A549 (cell line): ENCODE results near the gene TSHR. TPM values are rescaled to one million over a fixed set of nuclear protein-coding genes. Genes with fewer than 3 reads are reported as not detected.

Source experiments
- ATAC-seq, 2 experiments: fragments of 200-7000 bp in 1 of 2; fragments of >200 bp in 1 of 2; cut with Nextera tagmentation in 1 of 2; cut with Tn5 transposase in 1 of 2; 3 replicates each; pipeline versions ENCODE4 v1.8.0 to v1.9.1; 2018 to 2020; ENCODE audit warnings: mild to moderate bottlenecking in 1 of 2, moderate library complexity in 1 of 2
- CTCF ChIA-PET: fragments of 300-600 bp; sonication (Branson Sonifier 250); formaldehyde crosslinking; extraction: SDS; loops from one replicate; lab custom pipeline; 2021; ENCODE audit warnings: antibody characterized with exemption, inconsistent platforms; lab: Yijun Ruan, JAX
- POLR2A ChIA-PET: fragments of 350-600 bp; formaldehyde crosslinking; extraction: SDS; loops from one replicate; lab custom pipeline; 2021; ENCODE audit warnings: antibody characterized with exemption, inconsistent platforms; lab: Yijun Ruan, JAX
- DNase-seq, 2 experiments: peaks; one replicate each; pipeline versions ENCODE4 v3.0.0 to v3.0.0-alpha.2; 2011 to 2016; ENCODE audit warnings: low read depth in 1 of 2, low spot score in 1 of 2
- FAIRE-seq: peaks from 2 replicates; lab custom pipeline; 2011; peaks lifted over from hg19 to GRCh38; lab: Jason Lieb, UNC
- H3K27ac ChIP-seq, 2 experiments: fragments of >200 bp; sonication (Bioruptor Twin); formaldehyde crosslinking; 3 replicates each; pipeline ENCODE4 v1.5.1; 2016 to 2017
- H3K4me1 ChIP-seq: fragments of >200 bp; sonication (Bioruptor Twin); formaldehyde crosslinking; 3 replicates; pipeline ENCODE4 v1.6.1; 2016
- H3K4me2 ChIP-seq: fragments of >200 bp; sonication (Bioruptor Twin); formaldehyde crosslinking; 3 replicates; pipeline ENCODE4 v1.6.1; 2016
- H3K4me3 ChIP-seq: fragments of >200 bp; sonication (Bioruptor Twin); formaldehyde crosslinking; 3 replicates; pipeline ENCODE4 v1.5.1; 2016
- H3K9me3 ChIP-seq: fragments of >200 bp; sonication (Bioruptor Twin); formaldehyde crosslinking; 3 replicates; pipeline ENCODE4 v1.6.1; 2016
- CHD2 ChIP-seq: fragments of 150-350 bp; IDR thresholded peaks from 2 replicates; pipeline ENCODE4 v1.6.1; 2014; ENCODE audit warnings: low read length; ENCODE audit not compliant: partially characterized antibody
- CHD4 ChIP-seq: fragments of 200-600 bp; sonication (generic); IDR thresholded peaks from 2 replicates; pipeline ENCODE4 v1.6.1; 2016; ENCODE audit warnings: antibody characterized with exemption, mild to moderate bottlenecking, borderline replicate concordance
- EHF ChIP-seq: fragments of 250-450 bp; sonication (Bioruptor Pico); IDR thresholded peaks from 2 replicates; pipeline ENCODE4 v1.5.0; 2020; ENCODE audit warnings: mild to moderate bottlenecking
- EHMT2 ChIP-seq: fragments of 200-600 bp; sonication (generic); IDR thresholded peaks from 2 replicates; pipeline ENCODE4 v1.6.1; 2016; ENCODE audit warnings: antibody characterized with exemption, low read depth, mild to moderate bottlenecking, moderate library complexity
- EP300 ChIP-seq, 2 experiments: fragments of >200 bp; sonication (Bioruptor Twin); formaldehyde crosslinking; IDR thresholded peaks; 2 replicates in 1 of 2; 3 replicates in 1 of 2; pipeline ENCODE4 v1.6.1; 2016 to 2017
- FOSB ChIP-seq: fragments of 250-450 bp; sonication (Bioruptor Pico); IDR thresholded peaks from 2 replicates; pipeline ENCODE4 v1.5.0; 2020; ENCODE audit warnings: mild to moderate bottlenecking, moderate library complexity
- FOSL2 ChIP-seq, 2 experiments: fragments of 450-650 bp in 1 of 2; fragments of >200 bp in 1 of 2; sonication (Bioruptor Twin) in 1 of 2; formaldehyde crosslinking; IDR thresholded peaks; 2 replicates each; pipeline versions ENCODE4 v1.5.0 to v1.6.1; 2016 to 2020; ENCODE audit warnings: mild to moderate bottlenecking in 1 of 2, moderate library complexity in 1 of 2
- HDAC2 ChIP-seq: fragments of 200-600 bp; sonication (generic); IDR thresholded peaks from 2 replicates; pipeline ENCODE4 v1.6.1; 2016
- HEYL ChIP-seq: fragments of 250-450 bp; sonication (Bioruptor Pico); IDR thresholded peaks from 2 replicates; pipeline ENCODE4 v1.8.0; 2021; ENCODE audit warnings: mild to moderate bottlenecking, moderate library complexity
- KDM5A ChIP-seq: fragments of 200-600 bp; sonication (generic); IDR thresholded peaks from 2 replicates; pipeline ENCODE4 v1.6.1; 2016; ENCODE audit warnings: antibody characterized with exemption, mild to moderate bottlenecking
- MAFK ChIP-seq: fragments of 450-650 bp; IDR thresholded peaks from 2 replicates; pipeline ENCODE4 v1.6.1; 2014; ENCODE audit not compliant: partially characterized antibody
- POLR2AphosphoS2 ChIP-seq: conservative IDR thresholded peaks from 2 replicates; pipeline ENCODE4 v1.6.1; 2012; ENCODE audit warnings: low read length, improper control_type of control experiment, inconsistent platforms
- RARB ChIP-seq: fragments of 250-450 bp; sonication (Bioruptor Pico); IDR thresholded peaks from 2 replicates; pipeline ENCODE4 v1.8.0; 2021; ENCODE audit warnings: mild to moderate bottlenecking, moderate library complexity
- RFX5 ChIP-seq: fragments of 450-650 bp; IDR thresholded peaks from 2 replicates; pipeline ENCODE4 v1.7.1; 2014; ENCODE audit warnings: antibody characterized with exemption, mild to moderate bottlenecking, moderate library complexity
- RNF2 ChIP-seq: fragments of 200-600 bp; sonication (generic); IDR thresholded peaks from 2 replicates; pipeline ENCODE4 v1.6.1; 2016; ENCODE audit warnings: low read depth, mild to moderate bottlenecking, antibody characterized with exemption, moderate library complexity, borderline replicate concordance
- SMC3 ChIP-seq: fragments of >200 bp; sonication (Bioruptor Twin); formaldehyde crosslinking; IDR thresholded peaks from 3 replicates; pipeline ENCODE4 v1.6.1; 2018; ENCODE audit warnings: inconsistent platforms
- SREBF2 ChIP-seq: fragments of 450-650 bp; IDR thresholded peaks from 2 replicates; pipeline ENCODE4 v1.6.1; 2014; ENCODE audit warnings: mild to moderate bottlenecking, moderate library complexity
- TFCP2L1 ChIP-seq: fragments of 250-450 bp; sonication (Bioruptor Pico); IDR thresholded peaks from 2 replicates; pipeline ENCODE4 v1.5.0; 2021; ENCODE audit warnings: mild to moderate bottlenecking
- TP53 ChIP-seq: fragments of 250-450 bp; sonication (Bioruptor Pico); IDR thresholded peaks from 2 replicates; pipeline ENCODE4 v1.5.0; 2021; ENCODE audit warnings: mild to moderate bottlenecking, moderate library complexity
- ZC3H11A ChIP-seq: fragments of 450-650 bp; IDR thresholded peaks from 2 replicates; pipeline ENCODE4 v1.6.1; 2014; ENCODE audit warnings: antibody characterized with exemption, mild to moderate bottlenecking
- ZSCAN20 ChIP-seq: fragments of 250-450 bp; sonication (Bioruptor Pico); IDR thresholded peaks from 2 replicates; pipeline ENCODE4 v1.8.0; 2022; ENCODE audit warnings: mild to moderate bottlenecking, moderate library complexity
- WGBS: methylation state at CpG from one replicate; pipeline ENCODE4 v1.1.6; 2017; ENCODE audit errors: missing lambda C conversion rate; 5-methylcytosine and 5-hydroxymethylcytosine counted together
- polyA plus RNA-seq, 4 experiments: library from polyadenylated mRNA; depleted of rRNA in 3 of 4; stranded (reverse); fragments of >200 nt; fragmentation: RNase III in 1 of 4; extraction: RNeasy Plus Mini Kit Qiagen cat#74134 plus additional on column Dnase treatment in 1 of 4; gene quantifications; 2 replicates in 3 of 4; 3 replicates in 1 of 4; pipeline ENCODE4 v1.2.3, GENCODE V29; 2011 to 2017
- TF ChIP-seq, protein P1 (sequence below): fragments of >200 bp; sonication (Bioruptor Twin); formaldehyde crosslinking; IDR thresholded peaks from 2 replicates; pipeline ENCODE4 v1.6.1; 2016
- TF ChIP-seq, protein P2 (sequence below): IDR thresholded peaks from 2 replicates; pipeline ENCODE4 v1.6.1; 2012
- TF ChIP-seq, protein P3 (sequence below): IDR thresholded peaks from 2 replicates; pipeline ENCODE4 v1.6.1; 2012; ENCODE audit warnings: low read depth, borderline replicate concordance
- TF ChIP-seq, protein P4 (sequence below): fragments of 250-450 bp; sonication (Bioruptor Pico); IDR thresholded peaks from 2 replicates; pipeline ENCODE4 v1.5.0; 2021; ENCODE audit warnings: mild to moderate bottlenecking, moderate library complexity, borderline replicate concordance
- TF ChIP-seq, protein P5 (sequence below): IDR thresholded peaks from 2 replicates; pipeline ENCODE4 v1.6.1; 2012

TSHR gene
- polyA plus RNA-seq, 2 of the 4 experiments (the other 2 are of a cell fraction): not detected

DNA sequence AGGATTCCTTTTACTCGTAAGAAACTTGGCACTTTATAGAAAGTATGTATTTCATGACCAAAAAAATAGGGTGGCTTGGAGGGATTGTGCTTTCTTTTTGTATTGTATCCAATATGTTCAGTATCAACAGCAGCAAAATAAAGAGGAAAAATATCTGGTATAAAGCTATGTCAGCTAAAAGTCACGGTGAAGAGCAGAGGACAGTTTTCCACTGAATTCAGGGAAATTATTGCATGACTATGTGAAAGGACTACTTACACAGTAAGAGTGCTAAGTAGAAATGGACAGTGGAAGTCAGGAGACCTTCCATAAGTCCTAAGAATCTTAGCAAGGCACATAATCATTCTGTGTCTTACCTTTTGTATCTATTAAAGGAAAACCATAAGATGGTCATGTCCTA, 19.3 kb downstream of the TSHR start:
- DNase-seq (no peak), ATAC-seq (no peak), FAIRE-seq (no peak)
- Histone ChIP-seq H3K4me1 (no peaks in the 10 kb centered on the region), H3K27ac (no peak overlapping the region)
- CTCF ChIA-PET: interaction anchor here (1.1 to 3.1 kb wide), 5 partner anchors 9 to 196 kb away, joined by 3 to 10 read pairs (median 4); partner anchors contain the start of gene TSHR
- TF ChIP-seq FOSB (CRISPR knock-in tag) (no peak), MAFK (peak; percentile 45), RNF2 (no peak), EP300 (IDR thresholded peaks at IDR 0.05) (no peak)
- TF ChIP-seq, protein P1, sequence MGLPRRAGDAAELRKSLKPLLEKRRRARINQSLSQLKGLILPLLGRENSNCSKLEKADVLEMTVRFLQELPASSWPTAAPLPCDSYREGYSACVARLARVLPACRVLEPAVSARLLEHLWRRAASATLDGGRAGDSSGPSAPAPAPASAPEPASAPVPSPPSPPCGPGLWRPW: no peak
- TF ChIP-seq, protein P2, sequence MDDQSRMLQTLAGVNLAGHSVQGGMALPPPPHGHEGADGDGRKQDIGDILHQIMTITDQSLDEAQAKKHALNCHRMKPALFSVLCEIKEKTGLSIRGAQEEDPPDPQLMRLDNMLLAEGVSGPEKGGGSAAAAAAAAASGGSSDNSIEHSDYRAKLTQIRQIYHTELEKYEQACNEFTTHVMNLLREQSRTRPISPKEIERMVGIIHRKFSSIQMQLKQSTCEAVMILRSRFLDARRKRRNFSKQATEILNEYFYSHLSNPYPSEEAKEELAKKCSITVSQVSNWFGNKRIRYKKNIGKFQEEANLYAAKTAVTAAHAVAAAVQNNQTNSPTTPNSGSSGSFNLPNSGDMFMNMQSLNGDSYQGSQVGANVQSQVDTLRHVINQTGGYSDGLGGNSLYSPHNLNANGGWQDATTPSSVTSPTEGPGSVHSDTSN: no peak
- TF ChIP-seq, all 56 proteins: peak for 1
- POLR2A ChIA-PET: no interaction called here
- no peak overlapping the region for H3K4me3 ChIP-seq
- no peaks in the 10 kb centered on the region; the same call in 2 of the 3 replicates for H3K9me3 ChIP-seq
- WGBS: 25% methylated on average over 2 of the region's 2 CpGs
- no peak overlapping the region for H3K4me2 ChIP-seq

DNA sequence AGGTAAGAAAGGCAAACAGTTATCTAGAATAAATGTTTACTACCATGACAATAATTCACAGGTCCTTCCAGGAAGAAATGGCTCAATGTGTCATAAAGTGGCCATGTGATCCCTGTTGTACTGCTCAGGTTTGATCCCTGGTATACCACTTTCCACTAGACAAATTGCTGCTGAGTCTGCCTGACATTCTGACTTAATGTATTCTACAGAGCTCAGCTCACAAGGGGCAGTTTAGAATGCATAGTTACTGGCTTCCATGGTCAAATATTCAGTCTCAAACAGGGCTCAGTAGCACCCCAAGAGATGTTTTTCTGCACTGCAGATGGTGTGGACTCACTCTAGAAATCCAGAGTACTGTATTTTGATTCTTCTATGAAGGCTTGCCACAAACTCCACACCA, 21.8 kb downstream of the TSHR start:
- Histone ChIP-seq H3K9me3 (no peaks in the 10 kb centered on the region; the same call in 2 of the 3 replicates), H3K4me2 (no peak overlapping the region), H3K4me1 (no peaks in the 10 kb centered on the region), H3K4me3 (no peak overlapping the region), H3K27ac (no peak overlapping the region)
- DNase-seq (no peak), FAIRE-seq (no peak), ATAC-seq (peak; percentile 60 to 67; a peak in 3 of 6 replicates)
- TF ChIP-seq ZC3H11A (no peak), TFCP2L1 (CRISPR knock-in tag) (no peak), HEYL (CRISPR knock-in tag) (no peak), KDM5A (no peak), EHMT2 (no peak), ZSCAN20 (no peak), HDAC2 (no peak), POLR2AphosphoS2 (no peak), EHF (CRISPR knock-in tag) (no peak), CHD4 (no peak), CHD2 (no peak)
- TF ChIP-seq, protein P3, sequence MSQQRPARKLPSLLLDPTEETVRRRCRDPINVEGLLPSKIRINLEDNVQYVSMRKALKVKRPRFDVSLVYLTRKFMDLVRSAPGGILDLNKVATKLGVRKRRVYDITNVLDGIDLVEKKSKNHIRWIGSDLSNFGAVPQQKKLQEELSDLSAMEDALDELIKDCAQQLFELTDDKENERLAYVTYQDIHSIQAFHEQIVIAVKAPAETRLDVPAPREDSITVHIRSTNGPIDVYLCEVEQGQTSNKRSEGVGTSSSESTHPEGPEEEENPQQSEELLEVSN: no peak
- TF ChIP-seq, protein P4, sequence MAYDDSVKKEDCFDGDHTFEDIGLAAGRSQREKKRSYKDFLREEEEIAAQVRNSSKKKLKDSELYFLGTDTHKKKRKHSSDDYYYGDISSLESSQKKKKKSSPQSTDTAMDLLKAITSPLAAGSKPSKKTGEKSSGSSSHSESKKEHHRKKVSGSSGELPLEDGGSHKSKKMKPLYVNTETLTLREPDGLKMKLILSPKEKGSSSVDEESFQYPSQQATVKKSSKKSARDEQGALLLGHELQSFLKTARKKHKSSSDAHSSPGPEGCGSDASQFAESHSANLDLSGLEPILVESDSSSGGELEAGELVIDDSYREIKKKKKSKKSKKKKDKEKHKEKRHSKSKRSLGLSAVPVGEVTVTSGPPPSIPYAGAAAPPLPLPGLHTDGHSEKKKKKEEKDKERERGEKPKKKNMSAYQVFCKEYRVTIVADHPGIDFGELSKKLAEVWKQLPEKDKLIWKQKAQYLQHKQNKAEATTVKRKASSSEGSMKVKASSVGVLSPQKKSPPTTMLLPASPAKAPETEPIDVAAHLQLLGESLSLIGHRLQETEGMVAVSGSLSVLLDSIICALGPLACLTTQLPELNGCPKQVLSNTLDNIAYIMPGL (CRISPR knock-in tag): no peak
- ChIA-PET POLR2A (no interaction called here), CTCF (interaction anchor here (0.6 to 1.9 kb wide), 8 partner anchors 9 to 1501 kb away, joined by 3 to 8 read pairs (median 4); partner anchors contain the start of gene TSHR)

DNA sequence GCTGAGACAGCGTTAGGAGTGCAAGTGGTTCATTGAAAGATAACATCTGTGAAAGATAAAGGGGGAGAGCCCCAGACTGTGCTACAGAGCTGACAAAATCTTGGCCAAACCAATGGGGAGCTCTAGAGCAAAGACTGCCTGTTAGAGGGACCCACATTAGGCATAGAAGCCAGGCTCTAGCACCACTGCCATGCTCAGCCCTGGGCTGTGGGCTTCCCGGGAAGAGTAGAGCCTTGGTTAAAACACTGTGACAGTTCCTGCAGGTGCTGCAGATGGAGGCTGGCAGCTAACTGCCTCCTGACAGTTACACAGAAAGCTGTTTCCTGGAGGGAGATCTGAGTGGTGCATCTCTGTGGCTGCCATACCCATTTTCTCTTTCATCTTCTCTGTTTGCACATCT, 23.0 kb downstream of the TSHR start:
- ChIA-PET CTCF (interaction anchor here (1.0 to 2.4 kb wide), 3 partner anchors 9 to 230 kb away, joined by 3 to 8 read pairs (median 8); partner anchors contain the start of gene TSHR), POLR2A (no interaction called here)
- Histone ChIP-seq H3K4me1 (no peaks in the 10 kb centered on the region), H3K4me2 (no peak overlapping the region), H3K4me3 (no peak overlapping the region), H3K9me3 (no peaks in the 10 kb centered on the region), H3K27ac (no peak overlapping the region)
- TF ChIP-seq RFX5: no peak
- TF ChIP-seq CHD2: no peak
- no peak for TF ChIP-seq POLR2AphosphoS2
- TF ChIP-seq SREBF2: no peak
- no peak for TF ChIP-seq HEYL (CRISPR knock-in tag)
- TF ChIP-seq TFCP2L1 (CRISPR knock-in tag): no peak
- TF ChIP-seq SMC3: no peak
- TF ChIP-seq FOSL2 (IDR thresholded peaks at IDR 0.05): no peak
- TF ChIP-seq FOSL2 (CRISPR knock-in tag; IDR thresholded peaks at IDR 0.05): no peak
- no peak for TF ChIP-seq EHF (CRISPR knock-in tag)
- no peak for TF ChIP-seq MAFK
- TF ChIP-seq TP53: no peak
- TF ChIP-seq, protein P5, sequence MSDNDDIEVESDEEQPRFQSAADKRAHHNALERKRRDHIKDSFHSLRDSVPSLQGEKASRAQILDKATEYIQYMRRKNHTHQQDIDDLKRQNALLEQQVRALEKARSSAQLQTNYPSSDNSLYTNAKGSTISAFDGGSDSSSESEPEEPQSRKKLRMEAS: no peak
- no peak for TF ChIP-seq ZSCAN20
- no peak for TF ChIP-seq RARB (CRISPR knock-in tag)
- WGBS: 36% methylated on average over 2 of the region's 2 CpGs
- DNase-seq (no peak), ATAC-seq (no peak), FAIRE-seq (no peak)
